ENCODE data around the gene NET1.
"Not testable (repeated sequence)": the region's sequence is repeated elsewhere in the genome, so short reads cannot be mapped to it uniquely, and the experiment has no call there.

DNA sequence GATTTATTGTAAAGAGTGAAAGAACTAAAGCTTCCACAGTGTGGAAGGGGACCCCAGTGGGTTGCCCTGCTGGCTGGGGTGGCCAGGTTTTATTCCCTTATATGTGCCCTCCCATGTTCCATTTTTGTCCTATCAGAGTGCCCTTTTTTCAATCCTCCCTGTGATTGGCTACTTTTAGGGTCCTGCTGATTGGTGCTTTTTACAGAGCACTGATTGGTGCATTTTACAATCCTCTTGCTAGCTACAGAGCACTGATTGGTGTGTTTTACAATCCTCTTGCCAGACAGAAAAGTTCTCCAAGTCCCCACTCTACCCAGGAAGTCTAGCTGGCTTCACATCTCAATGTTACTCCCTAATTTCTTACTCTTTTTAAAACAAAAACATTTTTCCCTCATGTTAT is 1.6 kb upstream of the NET1 start:
- TF ChIP-seq POLR2A (IDR thresholded peaks at IDR 0.05): not testable (repeated sequence)
- TF ChIP-seq, protein P1, sequence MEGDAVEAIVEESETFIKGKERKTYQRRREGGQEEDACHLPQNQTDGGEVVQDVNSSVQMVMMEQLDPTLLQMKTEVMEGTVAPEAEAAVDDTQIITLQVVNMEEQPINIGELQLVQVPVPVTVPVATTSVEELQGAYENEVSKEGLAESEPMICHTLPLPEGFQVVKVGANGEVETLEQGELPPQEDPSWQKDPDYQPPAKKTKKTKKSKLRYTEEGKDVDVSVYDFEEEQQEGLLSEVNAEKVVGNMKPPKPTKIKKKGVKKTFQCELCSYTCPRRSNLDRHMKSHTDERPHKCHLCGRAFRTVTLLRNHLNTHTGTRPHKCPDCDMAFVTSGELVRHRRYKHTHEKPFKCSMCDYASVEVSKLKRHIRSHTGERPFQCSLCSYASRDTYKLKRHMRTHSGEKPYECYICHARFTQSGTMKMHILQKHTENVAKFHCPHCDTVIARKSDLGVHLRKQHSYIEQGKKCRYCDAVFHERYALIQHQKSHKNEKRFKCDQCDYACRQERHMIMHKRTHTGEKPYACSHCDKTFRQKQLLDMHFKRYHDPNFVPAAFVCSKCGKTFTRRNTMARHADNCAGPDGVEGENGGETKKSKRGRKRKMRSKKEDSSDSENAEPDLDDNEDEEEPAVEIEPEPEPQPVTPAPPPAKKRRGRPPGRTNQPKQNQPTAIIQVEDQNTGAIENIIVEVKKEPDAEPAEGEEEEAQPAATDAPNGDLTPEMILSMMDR (IDR thresholded peaks at IDR 0.05): not testable (repeated sequence)

Measured in adrenal gland (tissue), 5 donors.